Thyroid gland (tissue), 4 donors: Measurements from ENCODE around the gene SLC16A2.

Experiments
- CTCF ChIP-seq, 6 experiments: fragments of 200-600 bp in 3 of 6; fragments of 450-650 bp in 3 of 6; sonication (generic) in 3 of 6; IDR thresholded peaks; one replicate each; pipeline ENCODE4 v1.5.1; 2016 to 2019; ENCODE audit warnings: antibody characterized with exemption in 6 of 6, mild to moderate bottlenecking in 2 of 6, inconsistent platforms in 1 of 6, moderate library complexity in 1 of 6
- POLR2A ChIP-seq, 2 donors: fragments of 450-650 bp; IDR thresholded peaks; one replicate each; pipeline ENCODE4 v1.6.1; 2017; ENCODE audit warnings: antibody characterized with exemption in 2 of 2, mild to moderate bottlenecking in 2 of 2, moderate library complexity in 1 of 2

DNA sequence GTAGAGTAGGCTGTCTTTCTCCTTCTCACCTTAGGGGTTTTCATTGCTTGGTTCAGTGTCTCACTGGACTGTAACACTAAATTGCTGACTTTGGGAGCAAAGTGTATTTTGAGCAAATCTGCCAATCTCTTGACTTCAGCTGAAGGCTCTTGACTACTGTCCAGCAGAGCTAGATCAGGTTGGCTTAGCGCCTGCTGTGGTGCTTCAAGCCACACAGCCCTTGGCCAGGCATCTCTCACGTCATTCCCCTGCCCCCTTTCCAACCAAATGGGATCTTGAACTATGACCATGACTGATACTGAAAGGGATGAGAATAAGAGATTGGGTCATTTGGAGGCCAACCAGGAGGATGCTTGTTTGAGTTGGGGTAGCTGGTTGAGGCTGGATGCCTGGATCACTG lies 4.8 kb downstream of the SLC16A2 start:
- TF ChIP-seq CTCF (IDR thresholded peaks at IDR 0.05), result no peak
- no peak for TF ChIP-seq POLR2A (IDR thresholded peaks at IDR 0.05)
